Endodermal cell (in vitro differentiated cells): Measurements from ENCODE around the gene HOXA5. TPM values are rescaled to one million over a fixed set of nuclear protein-coding genes. Genes with fewer than 3 reads are reported as not detected.
A peak's percentile ranks its signal among the peaks of the same experiment; 100 is the strongest.

Experiments
- DNase-seq: peaks from one replicate; pipeline ENCODE4 v3.0.0-alpha.2; 2017
- H3K27ac ChIP-seq: 2 replicates; pipeline ENCODE4 v1.5.1; 2013; ENCODE audit warnings: mild to moderate bottlenecking, low read depth, low read length, moderate library complexity
- H3K27me3 ChIP-seq: 2 replicates; pipeline ENCODE4 v1.6.1; 2013; ENCODE audit warnings: mild to moderate bottlenecking, low read length, moderate library complexity; ENCODE audit not compliant: insufficient read depth, control insufficient read depth, poor library complexity, severe bottlenecking
- H3K36me3 ChIP-seq: 2 replicates; pipeline ENCODE4 v1.7.0; 2013; ENCODE audit warnings: mild to moderate bottlenecking, low read length, moderate library complexity; ENCODE audit not compliant: control insufficient read depth, insufficient read depth
- H3K4me1 ChIP-seq: one replicate; pipeline ENCODE4 v1.7.0; 2013; ENCODE audit warnings: low read length; ENCODE audit not compliant: control insufficient read depth, insufficient read depth
- H3K4me3 ChIP-seq: 2 replicates; pipeline ENCODE4 v1.5.1; 2013; ENCODE audit warnings: mild to moderate bottlenecking, low read length, moderate library complexity
- H3K9ac ChIP-seq: 2 replicates; pipeline ENCODE4 v1.6.1; 2013; ENCODE audit warnings: mild to moderate bottlenecking, low read length, moderate library complexity; ENCODE audit not compliant: poor library complexity, severe bottlenecking; ENCODE audit errors: extremely low read depth
- H3K9me3 ChIP-seq: 2 replicates; pipeline ENCODE4 v1.6.1; 2013; ENCODE audit warnings: mild to moderate bottlenecking, low read length, moderate library complexity; ENCODE audit not compliant: control insufficient read depth
- H3K27ac Mint-ChIP-seq: 2 replicates; pipeline ENCODE4 v1.8.0; 2020; ENCODE audit warnings: mixed read lengths
- H3K27me3 Mint-ChIP-seq: 2 replicates; pipeline ENCODE4 v1.8.0; 2021; ENCODE audit warnings: mild to moderate bottlenecking, mixed read lengths; ENCODE audit not compliant: insufficient read depth
- H3K36me3 Mint-ChIP-seq: 2 replicates; pipeline ENCODE4 v1.8.0; 2020; ENCODE audit warnings: low read depth, mixed read lengths
- H3K4me1 Mint-ChIP-seq: 2 replicates; pipeline ENCODE4 v1.8.0; 2020; ENCODE audit warnings: mixed read lengths
- H3K4me3 Mint-ChIP-seq: 2 replicates; pipeline ENCODE4 v1.8.0; 2020; ENCODE audit warnings: mild to moderate bottlenecking, moderate library complexity, mixed read lengths
- H3K9me3 Mint-ChIP-seq: 2 replicates; pipeline ENCODE4 v1.8.0; 2020; ENCODE audit warnings: mild to moderate bottlenecking, mixed read lengths
- WGBS, 2 experiments: methylation state at CpG; one replicate each; pipeline versions ENCODE4 v1.1.5 to v1.1.7; 2013; ENCODE audit warnings: missing lambda C conversion rate in 2 of 2, mixed read lengths in 1 of 2; ENCODE audit not compliant: insufficient coverage in 1 of 2, insufficient read length in 1 of 2; 5-methylcytosine and 5-hydroxymethylcytosine counted together
- total RNA-seq, 2 donors: library from RNA; stranded (reverse); fragmentation: NEBNext Ultra II Directional in 1 of 2; extraction: Animal tissue kit (Norgen Biotek cat#: 25700) in 1 of 2; gene quantifications; 2 replicates in 1 of 2; 3 replicates in 1 of 2; pipeline ENCODE4 v1.2.1, GENCODE V29; 2021
- TF ChIP-seq, protein P1 (sequence below): fragments of 200-600 bp; sonication (generic); conservative IDR thresholded peaks from 2 replicates; pipeline ENCODE4 v1.5.0; 2021; ENCODE audit warnings: antibody characterized with exemption, mild to moderate bottlenecking

Gene HOXA5
- total RNA-seq, 2 donors from 2014 or later = not detected

DNA sequence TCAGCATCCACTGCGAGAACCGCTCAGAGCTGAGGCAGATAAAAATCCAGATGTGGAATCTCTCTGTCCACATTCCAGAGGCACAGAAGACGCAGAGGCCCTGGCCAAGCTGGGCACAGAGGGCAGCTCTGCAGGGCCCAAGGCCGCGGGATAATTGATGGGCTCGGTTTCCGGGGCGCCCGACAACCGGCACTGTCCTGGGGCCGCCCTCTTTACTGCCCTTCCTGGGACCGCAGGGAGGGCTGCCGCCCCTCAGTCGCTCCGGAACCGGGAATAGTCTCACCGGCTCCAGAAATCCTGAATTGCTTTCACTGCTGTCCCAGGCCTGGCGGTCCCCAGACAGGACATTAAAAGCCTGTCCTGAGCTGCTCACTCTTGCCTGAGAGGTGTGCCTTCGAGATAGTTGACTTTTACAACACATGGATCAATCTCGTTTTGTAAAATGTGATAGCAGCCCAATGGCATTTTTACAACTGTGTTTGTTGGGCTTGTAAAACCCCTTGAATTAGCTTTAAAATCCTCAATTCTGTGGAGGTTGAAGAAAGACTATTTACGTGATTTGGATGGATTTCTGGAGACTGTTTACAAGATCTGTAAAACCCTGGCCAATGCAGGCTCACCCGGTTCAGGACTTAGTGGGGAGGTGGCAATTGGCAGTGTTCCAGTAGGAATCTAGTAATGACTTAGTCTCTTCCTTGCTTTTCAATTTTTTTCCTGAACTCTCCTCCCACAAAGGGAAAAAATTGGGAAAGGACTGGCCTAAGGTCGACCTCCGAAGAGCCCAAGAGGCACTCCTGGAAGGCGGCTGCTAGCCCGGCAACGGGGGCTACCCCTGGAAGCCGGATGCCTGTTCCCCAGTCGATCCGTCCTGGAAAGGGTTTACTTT is 5.5 kb upstream of the HOXA5 start:
- DNase-seq = peak; percentile 19
- peaks cover 19% of the 10 kb centered on the region for H3K9me3 ChIP-seq
- peaks cover 100% of the 10 kb centered on the region for H3K27me3 ChIP-seq
- no peak overlapping the region for H3K4me3 ChIP-seq
- 38 to 40% methylated on average over 18 to 30 of the region's 30 CpGs for WGBS, 2 experiments
- H3K36me3 Mint-ChIP-seq = no peaks in the 10 kb centered on the region
- H3K27me3 Mint-ChIP-seq = peaks cover 100% of the 10 kb centered on the region
- H3K36me3 ChIP-seq = no peaks in the 10 kb centered on the region
- no peak overlapping the region for H3K27ac ChIP-seq
- no peak overlapping the region for H3K4me3 Mint-ChIP-seq
- TF ChIP-seq, protein P1, sequence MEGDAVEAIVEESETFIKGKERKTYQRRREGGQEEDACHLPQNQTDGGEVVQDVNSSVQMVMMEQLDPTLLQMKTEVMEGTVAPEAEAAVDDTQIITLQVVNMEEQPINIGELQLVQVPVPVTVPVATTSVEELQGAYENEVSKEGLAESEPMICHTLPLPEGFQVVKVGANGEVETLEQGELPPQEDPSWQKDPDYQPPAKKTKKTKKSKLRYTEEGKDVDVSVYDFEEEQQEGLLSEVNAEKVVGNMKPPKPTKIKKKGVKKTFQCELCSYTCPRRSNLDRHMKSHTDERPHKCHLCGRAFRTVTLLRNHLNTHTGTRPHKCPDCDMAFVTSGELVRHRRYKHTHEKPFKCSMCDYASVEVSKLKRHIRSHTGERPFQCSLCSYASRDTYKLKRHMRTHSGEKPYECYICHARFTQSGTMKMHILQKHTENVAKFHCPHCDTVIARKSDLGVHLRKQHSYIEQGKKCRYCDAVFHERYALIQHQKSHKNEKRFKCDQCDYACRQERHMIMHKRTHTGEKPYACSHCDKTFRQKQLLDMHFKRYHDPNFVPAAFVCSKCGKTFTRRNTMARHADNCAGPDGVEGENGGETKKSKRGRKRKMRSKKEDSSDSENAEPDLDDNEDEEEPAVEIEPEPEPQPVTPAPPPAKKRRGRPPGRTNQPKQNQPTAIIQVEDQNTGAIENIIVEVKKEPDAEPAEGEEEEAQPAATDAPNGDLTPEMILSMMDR = no peak
- no peaks in the 10 kb centered on the region for H3K4me1 Mint-ChIP-seq
- H3K9me3 Mint-ChIP-seq = peaks cover 15% of the 10 kb centered on the region
- H3K4me1 ChIP-seq = no peaks in the 10 kb centered on the region
- no peak overlapping the region for H3K9ac ChIP-seq
- H3K27ac Mint-ChIP-seq = no peak overlapping the region

DNA sequence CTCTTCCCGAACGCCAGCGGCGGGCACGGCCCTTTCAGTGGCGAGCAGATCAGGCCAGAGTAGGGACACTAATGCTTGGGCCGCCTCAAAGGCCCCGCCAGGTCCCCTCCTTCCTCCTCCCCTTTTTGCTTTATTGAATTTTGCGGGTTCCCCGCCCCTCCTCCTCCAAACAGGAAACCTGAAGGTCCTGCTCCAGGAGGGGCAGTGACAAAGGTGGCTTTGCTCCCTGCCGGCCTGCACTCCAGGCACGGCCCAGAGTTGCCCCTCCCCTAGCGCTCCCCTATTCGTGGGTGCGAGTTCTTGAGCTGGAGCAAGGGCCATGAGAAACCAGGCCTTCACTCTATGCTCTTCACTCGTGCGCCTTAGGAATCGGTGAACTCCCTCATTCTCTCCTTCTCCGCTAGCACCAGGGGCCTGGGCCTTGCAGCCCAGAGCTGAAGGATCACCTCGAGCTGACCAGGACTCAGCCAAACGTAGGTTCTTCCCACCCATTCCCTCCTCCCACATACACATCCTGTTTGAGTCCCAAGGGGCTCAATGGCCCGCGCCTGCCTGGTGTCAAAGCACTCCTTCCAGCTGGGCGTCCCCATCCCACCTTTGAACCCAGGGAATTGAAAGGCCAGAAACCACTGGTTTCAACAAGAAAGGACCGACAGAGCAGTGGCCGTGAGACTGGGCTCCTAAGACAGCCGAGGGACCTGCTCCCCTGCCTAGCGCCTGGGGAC is 4.7 kb upstream of the HOXA5 start:
- peak; percentile 65 for DNase-seq
- WGBS, 2 experiments = 25 to 57% methylated on average over 10 to 28 of the region's 28 CpGs
- Histone ChIP-seq H3K27me3 (peaks cover 100% of the 10 kb centered on the region), H3K36me3 (no peaks in the 10 kb centered on the region), H3K9ac (no peak overlapping the region), H3K4me1 (no peaks in the 10 kb centered on the region), H3K9me3 (peaks cover 18% of the 10 kb centered on the region), H3K27ac (peak overlapping the region; percentile 24), H3K4me3 (no peak overlapping the region)
- H3K9me3 Mint-ChIP-seq = peaks cover 15% of the 10 kb centered on the region
- H3K4me1 Mint-ChIP-seq = peaks cover 4% of the 10 kb centered on the region
- H3K27ac Mint-ChIP-seq = no peak overlapping the region
- TF ChIP-seq, protein P1 = no peak
- H3K36me3 Mint-ChIP-seq = no peaks in the 10 kb centered on the region
- peaks cover 100% of the 10 kb centered on the region for H3K27me3 Mint-ChIP-seq
- H3K4me3 Mint-ChIP-seq = no peak overlapping the region

DNA sequence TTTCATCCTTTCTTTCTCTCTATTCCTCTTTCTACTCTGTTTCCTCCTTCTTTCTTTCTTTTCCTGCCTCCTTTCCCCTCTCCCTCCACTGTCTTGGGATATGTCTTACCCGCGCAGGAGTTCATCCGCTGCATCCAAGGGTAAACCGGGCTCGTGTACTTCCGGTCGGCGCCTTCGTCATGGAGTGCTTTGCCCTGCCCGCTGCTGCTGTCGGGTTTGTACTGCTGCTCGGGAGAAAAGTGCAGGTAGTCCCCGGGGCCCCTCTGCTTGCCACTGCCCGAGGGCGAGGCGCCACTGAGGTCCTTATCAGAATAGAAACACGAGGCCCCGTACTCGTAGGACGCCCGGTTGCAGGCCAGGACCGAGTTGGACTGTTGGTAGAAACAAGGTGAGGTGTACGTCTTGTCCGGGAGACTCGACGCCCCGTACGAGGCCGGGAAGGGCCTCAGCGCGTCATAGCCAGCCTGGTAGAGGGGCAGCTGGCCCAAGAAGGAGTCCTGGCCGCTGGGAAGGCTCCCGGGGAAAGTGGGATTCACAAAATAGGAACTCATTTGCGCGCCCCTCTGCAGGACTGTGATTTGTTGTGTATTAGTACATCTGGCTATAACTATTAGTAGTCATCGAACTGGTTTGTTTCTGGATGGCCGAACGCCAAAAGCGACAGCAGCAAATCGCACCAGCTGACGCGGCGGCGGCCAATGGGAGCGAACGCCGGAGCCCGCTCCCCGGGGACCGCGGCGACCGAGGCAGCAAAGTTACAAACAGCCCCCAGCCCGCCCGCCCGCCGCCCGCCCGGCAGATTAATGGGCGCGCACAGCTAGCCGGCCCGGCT is 3.9 kb upstream of the HOXA5 start, which contains the start of gene HOXA6:
Gene HOXA6, minus strand, starts transcription at position 576 of the 832 bp plus-strand sequence. Its CDS starts 25 bp downstream, at position 551.
- Mint-ChIP-seq H3K27ac (no peak within 1 kb of the TSS), H3K9me3 (peaks cover 15% of the 10 kb centered on the region), H3K27me3 (peaks cover 100% of the 10 kb centered on the region), H3K4me3 (no peak within 1 kb of the TSS), H3K4me1 (peaks cover 8% of the 10 kb centered on the region), H3K36me3 (no peaks in the 10 kb centered on the region)
- H3K36me3 ChIP-seq = no peaks in the 10 kb centered on the region
- no peak within 1 kb of the TSS for H3K9ac ChIP-seq
- no peak within 1 kb of the TSS for H3K4me3 ChIP-seq
- H3K9me3 ChIP-seq = peaks cover 16% of the 10 kb centered on the region
- TF ChIP-seq, protein P1 = no peak
- WGBS, 2 experiments = 19 to 20% methylated on average over 45 to 63 of the region's 63 CpGs
- no peaks in the 10 kb centered on the region for H3K4me1 ChIP-seq
- DNase-seq = peak; percentile 63
- H3K27ac ChIP-seq = peak within 1 kb of the TSS; percentile 24
- H3K27me3 ChIP-seq = peaks cover 100% of the 10 kb centered on the region
